Endodermal cell (in vitro differentiated cells): ENCODE measurements around the gene RHOT2. TPM values are rescaled to one million over a fixed set of nuclear protein-coding genes. Genes with fewer than 3 reads are reported as not detected.

Experiments used
- DNase-seq: peaks from one replicate; pipeline ENCODE4 v3.0.0-alpha.2; 2017
- H3K27ac ChIP-seq: 2 replicates; pipeline ENCODE4 v1.5.1; 2013; ENCODE audit warnings: mild to moderate bottlenecking, low read depth, low read length, moderate library complexity
- H3K27me3 ChIP-seq: 2 replicates; pipeline ENCODE4 v1.6.1; 2013; ENCODE audit warnings: mild to moderate bottlenecking, low read length, moderate library complexity; ENCODE audit not compliant: insufficient read depth, control insufficient read depth, poor library complexity, severe bottlenecking
- H3K36me3 ChIP-seq: 2 replicates; pipeline ENCODE4 v1.7.0; 2013; ENCODE audit warnings: mild to moderate bottlenecking, low read length, moderate library complexity; ENCODE audit not compliant: control insufficient read depth, insufficient read depth
- H3K4me1 ChIP-seq: one replicate; pipeline ENCODE4 v1.7.0; 2013; ENCODE audit warnings: low read length; ENCODE audit not compliant: control insufficient read depth, insufficient read depth
- H3K4me3 ChIP-seq: 2 replicates; pipeline ENCODE4 v1.5.1; 2013; ENCODE audit warnings: mild to moderate bottlenecking, low read length, moderate library complexity
- H3K9ac ChIP-seq: 2 replicates; pipeline ENCODE4 v1.6.1; 2013; ENCODE audit warnings: mild to moderate bottlenecking, low read length, moderate library complexity; ENCODE audit not compliant: poor library complexity, severe bottlenecking; ENCODE audit errors: extremely low read depth
- H3K9me3 ChIP-seq: 2 replicates; pipeline ENCODE4 v1.6.1; 2013; ENCODE audit warnings: mild to moderate bottlenecking, low read length, moderate library complexity; ENCODE audit not compliant: control insufficient read depth
- H3K27ac Mint-ChIP-seq: 2 replicates; pipeline ENCODE4 v1.8.0; 2020; ENCODE audit warnings: mixed read lengths
- H3K27me3 Mint-ChIP-seq: 2 replicates; pipeline ENCODE4 v1.8.0; 2021; ENCODE audit warnings: mild to moderate bottlenecking, mixed read lengths; ENCODE audit not compliant: insufficient read depth
- H3K36me3 Mint-ChIP-seq: 2 replicates; pipeline ENCODE4 v1.8.0; 2020; ENCODE audit warnings: low read depth, mixed read lengths
- H3K4me1 Mint-ChIP-seq: 2 replicates; pipeline ENCODE4 v1.8.0; 2020; ENCODE audit warnings: mixed read lengths
- H3K4me3 Mint-ChIP-seq: 2 replicates; pipeline ENCODE4 v1.8.0; 2020; ENCODE audit warnings: mild to moderate bottlenecking, moderate library complexity, mixed read lengths
- H3K9me3 Mint-ChIP-seq: 2 replicates; pipeline ENCODE4 v1.8.0; 2020; ENCODE audit warnings: mild to moderate bottlenecking, mixed read lengths
- WGBS, 2 experiments: methylation state at CpG; one replicate each; pipeline versions ENCODE4 v1.1.5 to v1.1.7; 2013; ENCODE audit warnings: missing lambda C conversion rate in 2 of 2, mixed read lengths in 1 of 2; ENCODE audit not compliant: insufficient coverage in 1 of 2, insufficient read length in 1 of 2; 5-methylcytosine and 5-hydroxymethylcytosine counted together
- total RNA-seq, 2 donors: library from RNA; stranded (reverse); fragmentation: NEBNext Ultra II Directional in 1 of 2; extraction: Animal tissue kit (Norgen Biotek cat#: 25700) in 1 of 2; gene quantifications; 2 replicates in 1 of 2; 3 replicates in 1 of 2; pipeline ENCODE4 v1.2.1, GENCODE V29; 2021
- TF ChIP-seq, protein P1 (sequence below): fragments of 200-600 bp; sonication (generic); conservative IDR thresholded peaks from 2 replicates; pipeline ENCODE4 v1.5.0; 2021; ENCODE audit warnings: antibody characterized with exemption, mild to moderate bottlenecking

RHOT2 gene
- total RNA-seq, 2 donors from 2014 or later: 180 to 193 TPM

- H3K4me3 ChIP-seq: peak within 1 kb of the TSS; percentile 76
- no peaks in the 10 kb centered on the region for H3K9me3 ChIP-seq
- H3K4me1 ChIP-seq: peaks cover 19% of the 10 kb centered on the region
- Mint-ChIP-seq H3K4me3 (peak within 1 kb of the TSS; percentile 73), H3K4me1 (peaks cover 17% of the 10 kb centered on the region), H3K27ac (peak within 1 kb of the TSS; percentile 84), H3K36me3 (peaks cover 36% of the 10 kb centered on the region), H3K9me3 (no peaks in the 10 kb centered on the region), H3K27me3 (no peaks in the 10 kb centered on the region)
- TF ChIP-seq, protein P1, sequence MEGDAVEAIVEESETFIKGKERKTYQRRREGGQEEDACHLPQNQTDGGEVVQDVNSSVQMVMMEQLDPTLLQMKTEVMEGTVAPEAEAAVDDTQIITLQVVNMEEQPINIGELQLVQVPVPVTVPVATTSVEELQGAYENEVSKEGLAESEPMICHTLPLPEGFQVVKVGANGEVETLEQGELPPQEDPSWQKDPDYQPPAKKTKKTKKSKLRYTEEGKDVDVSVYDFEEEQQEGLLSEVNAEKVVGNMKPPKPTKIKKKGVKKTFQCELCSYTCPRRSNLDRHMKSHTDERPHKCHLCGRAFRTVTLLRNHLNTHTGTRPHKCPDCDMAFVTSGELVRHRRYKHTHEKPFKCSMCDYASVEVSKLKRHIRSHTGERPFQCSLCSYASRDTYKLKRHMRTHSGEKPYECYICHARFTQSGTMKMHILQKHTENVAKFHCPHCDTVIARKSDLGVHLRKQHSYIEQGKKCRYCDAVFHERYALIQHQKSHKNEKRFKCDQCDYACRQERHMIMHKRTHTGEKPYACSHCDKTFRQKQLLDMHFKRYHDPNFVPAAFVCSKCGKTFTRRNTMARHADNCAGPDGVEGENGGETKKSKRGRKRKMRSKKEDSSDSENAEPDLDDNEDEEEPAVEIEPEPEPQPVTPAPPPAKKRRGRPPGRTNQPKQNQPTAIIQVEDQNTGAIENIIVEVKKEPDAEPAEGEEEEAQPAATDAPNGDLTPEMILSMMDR: no peak
- peak; percentile 98 for DNase-seq
- H3K27ac ChIP-seq: peak within 1 kb of the TSS; percentile 73
- 12 to 16% methylated on average over 53 to 91 of the region's 91 CpGs for WGBS, 2 experiments
- peaks cover 36% of the 10 kb centered on the region for H3K36me3 ChIP-seq
- H3K9ac ChIP-seq: peak within 1 kb of the TSS; percentile 55
- no peaks in the 10 kb centered on the region for H3K27me3 ChIP-seq
These were observed 16.3 kb downstream of the RHOT2 start, which contains the start of gene JMJD8 for GRCh38 chr16:684071-684794. Gene JMJD8, minus strand, starts transcription at chr16:684334. Its CDS starts 15 bp downstream, at chr16:684319.

GRCh38 chr16:684961-685696, 17.2 kb downstream of the RHOT2 start:
- Histone ChIP-seq H3K27ac (no peak overlapping the region), H3K27me3 (no peaks in the 10 kb centered on the region), H3K36me3 (peaks cover 36% of the 10 kb centered on the region), H3K4me3 (no peak overlapping the region), H3K4me1 (peaks cover 23% of the 10 kb centered on the region), H3K9ac (no peak overlapping the region), H3K9me3 (no peaks in the 10 kb centered on the region)
- TF ChIP-seq, protein P1: no peak
- H3K9me3 Mint-ChIP-seq: no peaks in the 10 kb centered on the region
- DNase-seq: no peak
- H3K27ac Mint-ChIP-seq: no peak overlapping the region
- H3K27me3 Mint-ChIP-seq: no peaks in the 10 kb centered on the region
- WGBS, 2 experiments: 96% methylated on average over 56 to 61 of the region's 61 CpGs
- peaks cover 17% of the 10 kb centered on the region for H3K4me1 Mint-ChIP-seq
- peaks cover 36% of the 10 kb centered on the region for H3K36me3 Mint-ChIP-seq
- H3K4me3 Mint-ChIP-seq: no peak overlapping the region

GRCh38 chr16:685967-686366, 18.0 kb downstream of the RHOT2 start:
- no peaks in the 10 kb centered on the region for H3K9me3 Mint-ChIP-seq
- peak overlapping the region; percentile 24 for H3K4me3 Mint-ChIP-seq

More at GRCh38 chr16:685967-686366, 18.0 kb downstream of the RHOT2 start:
- peaks cover 4% of the 10 kb centered on the region for H3K27me3 ChIP-seq
- H3K27ac Mint-ChIP-seq: no peak overlapping the region
- peaks cover 35% of the 10 kb centered on the region for H3K36me3 Mint-ChIP-seq
- peaks cover 36% of the 10 kb centered on the region for H3K36me3 ChIP-seq
- TF ChIP-seq, protein P1: peak; percentile 71
- H3K27ac ChIP-seq: no peak overlapping the region
- no peaks in the 10 kb centered on the region for H3K9me3 ChIP-seq
- no peak overlapping the region for H3K4me3 ChIP-seq
- DNase-seq: peak; percentile 84
- no peak overlapping the region for H3K9ac ChIP-seq
- H3K4me1 ChIP-seq: peaks cover 23% of the 10 kb centered on the region
- H3K27me3 Mint-ChIP-seq: peaks cover 4% of the 10 kb centered on the region
- peaks cover 16% of the 10 kb centered on the region for H3K4me1 Mint-ChIP-seq
- WGBS, 2 experiments: 85 to 86% methylated on average over 9 to 10 of the region's 10 CpGs
